Testis (tissue), 3 donors: ENCODE results near the gene AHCYL1. TPM values are rescaled to one million over a fixed set of nuclear protein-coding genes. Genes with fewer than 3 reads are reported as not detected.

Source experiments
- DNase-seq: peaks from one replicate; pipeline ENCODE4 v3.0.0-alpha.2; 2019
- H3K27ac ChIP-seq, 2 donors: fragments of 200-600 bp; sonication (generic); one replicate each; pipeline ENCODE4 v1.5.1; 2019
- H3K27me3 ChIP-seq: fragments of 200-600 bp; sonication (generic); one replicate; pipeline ENCODE4 v1.5.1; 2019
- H3K36me3 ChIP-seq: fragments of 200-600 bp; sonication (generic); one replicate; pipeline ENCODE4 v1.5.1; 2017; ENCODE audit warnings: low read depth; ENCODE audit errors: missing control alignments
- H3K4me1 ChIP-seq: fragments of 200-600 bp; sonication (generic); one replicate; pipeline ENCODE4 v1.5.1; 2019
- H3K4me3 ChIP-seq, 2 donors: fragments of 200-600 bp; sonication (generic); one replicate each; pipeline ENCODE4 v1.5.1; 2017 to 2019
- H3K9me3 ChIP-seq: fragments of 200-600 bp; sonication (generic); one replicate; pipeline ENCODE4 v1.5.1; 2017
- POLR2A ChIP-seq: fragments of 450-650 bp; IDR thresholded peaks from one replicate; pipeline ENCODE4 v1.6.1; 2017; ENCODE audit warnings: antibody characterized with exemption, mild to moderate bottlenecking, moderate library complexity
- WGBS, 2 donors: methylation state at CpG; one replicate each; pipeline ENCODE4 v1.1.5; 2018; 5-methylcytosine and 5-hydroxymethylcytosine counted together
- intact Hi-C: fragments of 100-400 bp; cut with DNase I; formaldehyde crosslinking; loops from one replicate; pipeline ENCODE4 v1.15.1; 2023; ENCODE audit warnings: low total_unique reads
- polyA plus RNA-seq: library from polyadenylated mRNA; stranded (reverse); fragments of 350-450 nt; fragmentation: Illumina TruSeq; extraction: RNeasy Lipid Tissue Mini Kit (QIAGEN cat#74804); gene quantifications from one replicate; pipeline ENCODE4 v1.2.3, GENCODE V29; 2014; ENCODE audit warnings: low read depth, low replicate concordance; ENCODE audit not compliant: insufficient read depth
- total RNA-seq, 2 donors: library from RNA; depleted of rRNA; stranded (reverse); fragments of >200 nt; gene quantifications; one replicate each; pipeline ENCODE4 v1.2.3, GENCODE V29; 2016
- TF ChIP-seq, protein P1 (sequence below), 3 experiments: fragments of 450-650 bp in 2 of 3; fragments of 200-600 bp in 1 of 3; sonication (generic) in 1 of 3; IDR thresholded peaks; one replicate each; pipeline ENCODE4 v1.5.1; 2016 to 2019; ENCODE audit warnings: antibody characterized with exemption in 3 of 3, mild to moderate bottlenecking in 2 of 3, moderate library complexity in 1 of 3

The AHCYL1 gene
- total and polyA plus RNA-seq, 3 donors from 2014 or later, result 48.5 to 64.3 (median 59.1) TPM

GRCh38 chr1:110034451-110035235, 50.1 kb downstream of the AHCYL1 start, which contains the start of gene STRIP1:
Gene STRIP1 (plus strand): TSS chr1:110034624. CDS start chr1:110034638, 14 bp downstream.
- peaks cover 10% of the 10 kb centered on the region for H3K4me1 ChIP-seq
- peak within 1 kb of the TSS; percentile 88 to 94 for H3K27ac ChIP-seq
- no peaks in the 10 kb centered on the region for H3K36me3 ChIP-seq
- H3K4me3 ChIP-seq, result peak within 1 kb of the TSS; percentile 75 to 100
- intact Hi-C loops, result no loop called here
- 0% methylated on average over 15 to 61 of the region's 66 CpGs for WGBS, 2 donors
- no peaks in the 10 kb centered on the region for H3K27me3 ChIP-seq
- no peaks in the 10 kb centered on the region for H3K9me3 ChIP-seq
- peak; percentile 95 for DNase-seq
- TF ChIP-seq, protein P1, sequence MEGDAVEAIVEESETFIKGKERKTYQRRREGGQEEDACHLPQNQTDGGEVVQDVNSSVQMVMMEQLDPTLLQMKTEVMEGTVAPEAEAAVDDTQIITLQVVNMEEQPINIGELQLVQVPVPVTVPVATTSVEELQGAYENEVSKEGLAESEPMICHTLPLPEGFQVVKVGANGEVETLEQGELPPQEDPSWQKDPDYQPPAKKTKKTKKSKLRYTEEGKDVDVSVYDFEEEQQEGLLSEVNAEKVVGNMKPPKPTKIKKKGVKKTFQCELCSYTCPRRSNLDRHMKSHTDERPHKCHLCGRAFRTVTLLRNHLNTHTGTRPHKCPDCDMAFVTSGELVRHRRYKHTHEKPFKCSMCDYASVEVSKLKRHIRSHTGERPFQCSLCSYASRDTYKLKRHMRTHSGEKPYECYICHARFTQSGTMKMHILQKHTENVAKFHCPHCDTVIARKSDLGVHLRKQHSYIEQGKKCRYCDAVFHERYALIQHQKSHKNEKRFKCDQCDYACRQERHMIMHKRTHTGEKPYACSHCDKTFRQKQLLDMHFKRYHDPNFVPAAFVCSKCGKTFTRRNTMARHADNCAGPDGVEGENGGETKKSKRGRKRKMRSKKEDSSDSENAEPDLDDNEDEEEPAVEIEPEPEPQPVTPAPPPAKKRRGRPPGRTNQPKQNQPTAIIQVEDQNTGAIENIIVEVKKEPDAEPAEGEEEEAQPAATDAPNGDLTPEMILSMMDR (IDR thresholded peaks at IDR 0.05), result no peak
- no peak for TF ChIP-seq POLR2A

- intact Hi-C loops, result no loop called here
- no peak for DNase-seq
Observed at GRCh38 chr1:110035236-110035752, 50.7 kb downstream of the AHCYL1 start.

DNA sequence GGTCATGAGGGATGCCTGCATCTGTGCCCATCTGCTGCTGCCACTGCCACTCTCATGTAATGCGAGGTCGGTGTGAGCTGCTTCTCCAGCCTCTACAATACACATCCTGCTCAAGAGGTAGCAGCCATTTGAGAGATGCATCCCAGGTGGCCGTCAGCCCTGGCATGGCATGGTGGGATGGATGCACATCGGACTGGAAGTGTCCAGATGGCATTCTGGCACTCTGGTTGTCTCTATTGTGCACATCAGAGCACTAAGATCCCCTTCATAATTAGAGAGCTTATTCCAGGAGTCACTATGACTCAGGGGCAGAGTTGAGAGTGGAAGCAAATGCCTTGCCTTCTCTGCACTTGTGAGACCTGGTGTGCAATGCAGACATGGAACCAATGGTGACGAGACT, 53.7 kb downstream of the AHCYL1 start:
- Histone ChIP-seq H3K36me3 (no peaks in the 10 kb centered on the region), H3K27ac (no peak overlapping the region), H3K4me3 (no peak overlapping the region), H3K9me3 (no peaks in the 10 kb centered on the region), H3K4me1 (peaks cover 10% of the 10 kb centered on the region), H3K27me3 (no peaks in the 10 kb centered on the region)
- WGBS, 2 donors, result 85 to 92% methylated on average over 5 of the region's 5 CpGs
- intact Hi-C loops, result no loop called here
- DNase-seq, result no peak
- no peak for TF ChIP-seq POLR2A
- TF ChIP-seq, protein P1 (IDR thresholded peaks at IDR 0.05), result no peak

More at GRCh38 chr1:110035236-110035752, 50.7 kb downstream of the AHCYL1 start:
- Histone ChIP-seq H3K4me3 (peak overlapping the region; percentile 75 to 100), H3K27me3 (no peaks in the 10 kb centered on the region), H3K9me3 (no peaks in the 10 kb centered on the region), H3K4me1 (peaks cover 10% of the 10 kb centered on the region), H3K27ac (peak overlapping the region; percentile 88 to 94), H3K36me3 (no peaks in the 10 kb centered on the region)
- 5% methylated on average over 7 to 16 of the region's 16 CpGs for WGBS, 2 donors
- TF ChIP-seq, protein P1 (IDR thresholded peaks at IDR 0.05), result no peak
- TF ChIP-seq POLR2A, result no peak

GRCh38 chr1:110039641-110040040, 55.1 kb downstream of the AHCYL1 start:
- no peak for DNase-seq
- Histone ChIP-seq H3K27ac (no peak overlapping the region), H3K4me1 (peaks cover 6% of the 10 kb centered on the region), H3K36me3 (no peaks in the 10 kb centered on the region), H3K9me3 (no peaks in the 10 kb centered on the region), H3K27me3 (no peaks in the 10 kb centered on the region), H3K4me3 (no peak overlapping the region)
- TF ChIP-seq, protein P1 (IDR thresholded peaks at IDR 0.05), result no peak
- TF ChIP-seq POLR2A, result no peak
- 76 to 92% methylated on average over 4 of the region's 4 CpGs for WGBS, 2 donors
- intact Hi-C loops, result no loop called here
